Hippocampal formation (tissue), 2 donors: ENCODE measurements around the gene SHTN1.

Experiments used
- DNase-seq, 2 donors: peaks; one replicate each; lab custom pipeline; 2025; lab: John Stamatoyannopoulos, UW

SHTN1 gene

GRCh38 chr10:116870949-116871348 is 134.0 kb downstream of the SHTN1 start:
- no peak for DNase-seq

GRCh38 chr10:116868722-116869121 is 136.3 kb downstream of the SHTN1 start:
- DNase-seq = no peak

- DNase-seq = no peak
Measured at GRCh38 chr10:116868198-116868676, 136.8 kb downstream of the SHTN1 start.

GRCh38 chr10:116866987-116867595 is 137.9 kb downstream of the SHTN1 start:
- no peak for DNase-seq

- DNase-seq = no peak
Measured at GRCh38 chr10:116866066-116866465, 138.9 kb downstream of the SHTN1 start.

- DNase-seq = no peak
Measured at GRCh38 chr10:116864436-116864835, 140.6 kb downstream of the SHTN1 start.

GRCh38 chr10:116861796-116862195 is 143.2 kb downstream of the SHTN1 start:
- DNase-seq = no peak

GRCh38 chr10:116857156-116857555 is 147.8 kb downstream of the SHTN1 start:
- DNase-seq = no peak

- no peak for DNase-seq
Measured at GRCh38 chr10:116853701-116854100, 151.3 kb downstream of the SHTN1 start.

- no peak for DNase-seq
Measured at GRCh38 chr10:116853287-116853686, 151.7 kb downstream of the SHTN1 start.

GRCh38 chr10:116852246-116852645 is 152.7 kb downstream of the SHTN1 start:
- DNase-seq = no peak

- no peak for DNase-seq
Measured at GRCh38 chr10:116850058-116850611, 154.9 kb downstream of the SHTN1 start.

- DNase-seq = peak; percentile 72 to 73
Measured at GRCh38 chr10:116849248-116850057, 155.5 kb downstream of the SHTN1 start, which contains the start of gene ENO4. TSS of gene ENO4 (plus strand) at chr10:116849499. CDS start at chr10:116849567, 68 bp downstream.

GRCh38 chr10:116848944-116849247 is 156.1 kb downstream of the SHTN1 start:
- DNase-seq = no peak

- DNase-seq = no peak
Measured at GRCh38 chr10:116848032-116848943, 156.7 kb downstream of the SHTN1 start.

GRCh38 chr10:116845823-116846222 is 159.2 kb downstream of the SHTN1 start:
- DNase-seq = no peak

- DNase-seq = no peak
Measured at GRCh38 chr10:116840389-116841075, 164.5 kb downstream of the SHTN1 start.

- DNase-seq = no peak
Measured at GRCh38 chr10:116838143-116838725, 166.8 kb downstream of the SHTN1 start.

GRCh38 chr10:116836902-116837523 is 168.0 kb downstream of the SHTN1 start:
- no peak for DNase-seq

GRCh38 chr10:116836083-116836482 is 168.9 kb downstream of the SHTN1 start:
- DNase-seq = no peak

- DNase-seq = no peak
Measured at GRCh38 chr10:116835658-116836057, 169.3 kb downstream of the SHTN1 start.
